ENCODE data around the gene IL1R2. TPM values are rescaled to one million over a fixed set of nuclear protein-coding genes. Genes with fewer than 3 reads are reported as not detected.
A peak's percentile ranks its signal among the peaks of the same experiment; 100 is the strongest.

IL1R2 gene
- total RNA-seq, 2 experiments from 2014 or later, result not detected

GRCh38 chr2:101983486-101983885, 8.3 kb upstream of the IL1R2 start:
- intact Hi-C loops (cut with micrococcal nuclease; ENCODE audit: unreplicated experiment), result no loop called here
- H4K20me1 ChIP-seq (ENCODE audit: insufficient read depth, low read length), result no peaks in the 10 kb centered on the region
- no peaks in the 10 kb centered on the region for H3K9me3 ChIP-seq (ENCODE audit: low read length)
- no peaks in the 10 kb centered on the region for H3K79me2 ChIP-seq (ENCODE audit: insufficient read depth, low read depth, low read length)
- no peaks in the 10 kb centered on the region for H3K9me2 ChIP-seq (ENCODE audit: insufficient read depth, low read length)
- BruUV-seq (replicated peaks), result no TSS peak
- H3K27ac ChIP-seq (ENCODE audit: low read depth, low read length, poor library complexity, severe bottlenecking), result no peak overlapping the region
- POLR2A ChIA-PET, result no interaction called here
- no peak overlapping the region for H2AFZ ChIP-seq (ENCODE audit: low read length)
- DNase-seq (ENCODE audit: low spot score), result no peak
- TF ChIP-seq EZH2phosphoT487 (IDR thresholded peaks at IDR 0.05; ENCODE audit: borderline replicate concordance, low read depth, low read length) (no peak), CTCF (conservative IDR thresholded peaks at IDR 0.05; ENCODE audit: low read length) (no peak)
- CTCF ChIA-PET (ENCODE audit: unreplicated experiment), result no interaction called here
- no peaks in the 10 kb centered on the region for H3K4me1 ChIP-seq (ENCODE audit: insufficient read depth, low read length, poor library complexity, severe bottlenecking)
- H3K4me3 ChIP-seq (ENCODE audit: low read depth, low read length, poor library complexity, severe bottlenecking), result no peak overlapping the region
- no peak overlapping the region for H3K4me2 ChIP-seq (ENCODE audit: low read length)
- no peaks in the 10 kb centered on the region for H3K36me3 ChIP-seq (ENCODE audit: insufficient read depth, low read length)

GRCh38 chr2:101983928-101984327, 7.8 kb upstream of the IL1R2 start:
- no peaks in the 10 kb centered on the region for H3K9me2 ChIP-seq (ENCODE audit: insufficient read depth, low read length)
- ChIA-PET CTCF (ENCODE audit: unreplicated experiment) (no interaction called here), POLR2A (no interaction called here)
- intact Hi-C loops (cut with micrococcal nuclease; ENCODE audit: unreplicated experiment), result no loop called here
- H2AFZ ChIP-seq (ENCODE audit: low read length), result no peak overlapping the region
- no peaks in the 10 kb centered on the region for H4K20me1 ChIP-seq (ENCODE audit: insufficient read depth, low read length)
- TF ChIP-seq EZH2phosphoT487 (IDR thresholded peaks at IDR 0.05; ENCODE audit: borderline replicate concordance, low read depth, low read length) (no peak), CTCF (conservative IDR thresholded peaks at IDR 0.05; ENCODE audit: low read length) (0 out of 2 replicates have a peak, but pooled peaks have one; percentile 22)
- H3K79me2 ChIP-seq (ENCODE audit: insufficient read depth, low read depth, low read length), result no peaks in the 10 kb centered on the region
- no peaks in the 10 kb centered on the region for H3K9me3 ChIP-seq (ENCODE audit: low read length)
- no peaks in the 10 kb centered on the region for H3K36me3 ChIP-seq (ENCODE audit: insufficient read depth, low read length)
- no peak for DNase-seq (ENCODE audit: low spot score)
- no peak overlapping the region for H3K4me3 ChIP-seq (ENCODE audit: low read depth, low read length, poor library complexity, severe bottlenecking)
- H3K27ac ChIP-seq (ENCODE audit: low read depth, low read length, poor library complexity, severe bottlenecking), result no peak overlapping the region
- no peaks in the 10 kb centered on the region for H3K4me1 ChIP-seq (ENCODE audit: insufficient read depth, low read length, poor library complexity, severe bottlenecking)
- no TSS peak for BruUV-seq (replicated peaks)
- no peak overlapping the region for H3K4me2 ChIP-seq (ENCODE audit: low read length)

- Histone ChIP-seq H4K20me1 (ENCODE audit: insufficient read depth, low read length) (no peaks in the 10 kb centered on the region), H3K4me2 (ENCODE audit: low read length) (no peak overlapping the region), H2AFZ (ENCODE audit: low read length) (no peak overlapping the region), H3K4me1 (ENCODE audit: insufficient read depth, low read length, poor library complexity, severe bottlenecking) (no peaks in the 10 kb centered on the region), H3K27ac (ENCODE audit: low read depth, low read length, poor library complexity, severe bottlenecking) (no peak overlapping the region), H3K4me3 (ENCODE audit: low read depth, low read length, poor library complexity, severe bottlenecking) (no peak overlapping the region), H3K9me2 (ENCODE audit: insufficient read depth, low read length) (no peaks in the 10 kb centered on the region), H3K36me3 (ENCODE audit: insufficient read depth, low read length) (no peaks in the 10 kb centered on the region), H3K79me2 (ENCODE audit: insufficient read depth, low read depth, low read length) (no peaks in the 10 kb centered on the region), H3K9me3 (ENCODE audit: low read length) (no peaks in the 10 kb centered on the region)
- TF ChIP-seq EZH2phosphoT487 (IDR thresholded peaks at IDR 0.05; ENCODE audit: borderline replicate concordance, low read depth, low read length) (no peak), CTCF (conservative IDR thresholded peaks at IDR 0.05; ENCODE audit: low read length) (no peak)
- POLR2A ChIA-PET, result no interaction called here
- no TSS peak for BruUV-seq (replicated peaks)
- intact Hi-C loops (cut with micrococcal nuclease; ENCODE audit: unreplicated experiment), result no loop called here
- CTCF ChIA-PET (ENCODE audit: unreplicated experiment), result no interaction called here
- DNase-seq (ENCODE audit: low spot score), result no peak
Observed at GRCh38 chr2:101984656-101985055, 7.1 kb upstream of the IL1R2 start.

Data from OCI-LY7 (cell line).